ENCODE results near the gene MYO7A.

DNA sequence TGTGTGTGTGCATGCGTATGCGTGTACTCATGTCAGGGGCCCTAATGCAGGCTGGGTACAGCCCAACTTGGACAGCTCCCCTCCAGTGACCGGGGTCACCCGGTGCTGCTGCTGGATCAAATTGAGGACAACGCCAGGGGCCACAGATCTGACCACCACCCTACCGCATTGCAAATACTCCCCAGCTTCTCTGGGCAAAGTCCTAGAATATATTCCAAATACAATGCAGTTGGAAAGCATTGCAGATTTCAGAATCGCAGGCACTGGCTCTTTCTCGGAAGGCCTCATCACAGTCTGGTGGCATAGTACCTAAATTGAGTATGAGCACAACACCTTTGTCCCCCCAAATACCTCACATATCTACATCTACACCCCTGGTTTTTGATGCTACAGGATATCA, 43.2 kb downstream of the MYO7A start:
- no peak for TF ChIP-seq CTCF (IDR thresholded peaks at IDR 0.05; ENCODE audit: borderline replicate concordance, extremely low read depth, low read length, poor library complexity, severe bottlenecking)
- no peak for TF ChIP-seq EZH2 (IDR thresholded peaks at IDR 0.05; ENCODE audit: borderline replicate concordance, low read depth, low read length, severe bottlenecking)

Data from DND-41 (cell line).